WI38 (cell line): Measurements from ENCODE around the gene CUX1.

Experiments used
- H3K4me3 ChIP-seq: 2 replicates; pipeline ENCODE4 v1.5.1; 2011; ENCODE audit warnings: low read depth, mild to moderate bottlenecking, control low read depth, low read length
- CTCF ChIP-seq: IDR thresholded peaks from 2 replicates; pipeline ENCODE4 v1.5.1; 2012; ENCODE audit warnings: low read depth, mild to moderate bottlenecking, control low read depth, low read length

The CUX1 gene

DNA sequence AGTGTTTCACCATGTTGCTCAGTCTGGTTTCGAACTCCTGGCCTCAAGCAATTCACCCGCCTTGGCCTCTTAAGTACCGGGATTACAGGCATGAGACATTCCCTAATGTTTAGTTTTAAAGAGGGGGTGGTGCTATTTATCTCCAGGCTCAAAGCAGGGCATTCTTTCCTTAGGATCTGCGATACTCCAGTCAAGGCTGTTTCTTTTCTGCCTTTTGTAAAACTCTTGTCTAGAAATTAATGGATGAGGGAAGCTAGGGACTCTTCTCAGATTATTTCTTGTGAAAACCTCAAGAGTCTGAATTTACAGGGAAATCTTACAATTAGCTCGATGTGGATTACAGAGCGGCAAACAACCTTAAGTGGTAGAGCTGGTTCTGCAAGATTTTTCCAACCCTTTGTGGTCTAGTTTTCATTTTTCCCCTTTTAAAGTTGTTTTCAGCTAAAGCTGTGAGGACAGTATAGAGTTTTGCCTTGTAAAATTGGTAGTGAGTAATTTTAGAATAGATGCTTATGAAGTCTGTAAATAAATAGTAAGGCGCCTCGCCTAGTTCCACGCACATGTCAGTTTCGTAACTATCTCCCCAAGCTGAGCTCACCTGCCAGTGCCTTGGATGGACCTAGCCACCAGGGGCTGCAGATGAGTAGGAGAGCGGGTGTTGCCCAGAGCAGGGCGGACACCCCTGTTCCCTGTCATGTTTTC is 53.1 kb downstream of the CUX1 start:
- TF ChIP-seq CTCF: no peak
- no peak overlapping the region for H3K4me3 ChIP-seq

DNA sequence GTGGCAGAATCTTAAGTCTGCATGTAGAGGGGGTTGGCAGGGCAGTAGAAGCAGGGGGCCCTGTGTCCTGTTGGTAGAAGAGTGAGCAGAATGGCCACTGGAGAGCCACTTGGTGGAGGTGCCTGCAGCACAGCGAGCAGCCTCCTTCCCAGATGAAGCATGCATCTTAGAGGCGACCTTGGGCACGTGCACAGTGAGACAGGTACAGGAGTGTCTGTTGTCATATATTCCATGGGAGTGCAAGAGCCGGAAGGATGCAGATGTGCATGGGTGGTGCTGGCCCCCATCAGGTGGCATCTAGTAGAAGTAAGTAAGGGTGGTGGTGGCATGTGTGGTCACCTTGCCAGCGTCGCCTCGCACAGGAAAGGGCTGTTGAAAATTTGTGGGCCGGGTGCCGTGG is 53.9 kb downstream of the CUX1 start:
- H3K4me3 ChIP-seq: no peak overlapping the region
- TF ChIP-seq CTCF: no peak

DNA sequence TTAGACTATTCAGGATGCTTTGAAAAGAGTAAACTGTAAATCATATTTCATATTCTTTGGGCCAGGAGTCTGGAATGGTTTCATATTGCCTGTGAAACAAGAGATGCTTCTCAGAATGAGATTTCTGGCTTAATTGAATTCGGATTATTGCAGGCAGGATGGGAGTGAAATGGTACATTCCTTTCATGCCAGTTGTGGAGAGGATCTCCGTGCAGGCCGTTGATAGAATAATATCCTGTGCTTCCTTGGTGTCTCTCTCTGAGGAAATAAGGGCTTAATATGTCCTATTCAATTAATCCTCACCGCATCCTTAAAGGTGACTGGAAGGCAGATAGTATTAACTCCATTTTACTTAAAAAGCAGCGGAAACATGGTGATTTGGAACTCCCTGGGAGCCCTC is 56.6 kb downstream of the CUX1 start:
- no peak for TF ChIP-seq CTCF
- H3K4me3 ChIP-seq: no peak overlapping the region

DNA sequence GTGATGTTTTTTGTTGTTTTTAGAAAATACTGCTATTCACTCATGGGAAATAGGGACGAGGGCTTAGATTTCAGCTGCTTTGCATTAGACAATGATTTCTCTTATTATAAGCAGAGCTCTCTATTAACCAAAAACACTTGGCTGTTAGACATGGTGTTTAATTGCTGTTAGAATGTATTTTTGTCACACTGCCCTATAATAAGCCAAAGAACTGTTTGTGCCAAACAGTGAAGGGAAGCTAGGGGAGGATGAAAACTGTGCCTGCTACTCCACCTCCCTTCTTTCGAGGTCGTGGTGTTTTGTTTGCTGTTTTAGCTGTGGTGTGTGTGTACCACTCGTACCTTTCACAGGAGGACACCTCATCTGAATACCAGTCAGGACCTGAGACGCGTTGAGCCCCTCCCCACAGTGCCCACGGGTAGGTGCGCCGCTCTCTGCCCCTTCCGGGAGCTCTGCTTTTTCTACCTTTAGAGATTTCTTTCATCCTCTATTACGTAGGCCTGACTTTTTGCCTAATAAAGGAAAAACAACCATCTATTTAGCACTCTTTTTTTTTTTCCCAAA is 57.9 kb downstream of the CUX1 start:
- no peak for TF ChIP-seq CTCF
- no peak overlapping the region for H3K4me3 ChIP-seq

DNA sequence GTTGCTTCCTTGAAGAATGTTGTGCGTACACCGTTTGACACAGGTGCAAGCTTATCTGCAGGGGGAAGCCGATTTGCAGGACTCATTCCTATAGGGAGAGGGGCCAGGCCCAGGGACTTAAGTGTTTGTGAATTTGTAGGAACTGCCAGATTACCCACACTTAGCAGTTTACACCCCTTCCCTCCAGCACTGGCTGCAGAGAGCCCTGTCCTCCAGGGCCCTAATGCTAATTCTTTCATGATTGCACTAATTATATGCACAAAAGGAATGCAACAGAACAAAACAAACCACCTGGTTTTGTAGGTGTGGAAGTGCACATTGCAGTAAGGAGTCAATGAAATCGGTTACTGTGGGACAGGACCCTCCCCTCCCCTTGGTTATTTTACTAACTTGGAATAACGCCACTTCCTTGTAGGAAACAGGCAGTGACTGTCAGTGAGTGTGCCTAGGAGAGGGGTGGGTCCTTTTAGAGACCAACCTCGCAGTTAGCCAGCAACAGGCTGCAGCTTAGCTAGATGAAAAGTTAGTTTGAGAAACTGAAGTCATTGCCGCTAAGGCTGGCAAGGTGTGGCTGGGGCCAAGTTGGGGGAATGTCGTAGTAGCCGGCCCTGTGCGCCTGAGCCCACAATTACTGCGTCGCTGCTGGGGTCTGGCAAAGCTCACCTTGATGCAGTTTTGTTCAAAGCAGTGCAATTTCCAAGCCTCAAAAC is 60.6 kb downstream of the CUX1 start:
- H3K4me3 ChIP-seq: no peak overlapping the region
- TF ChIP-seq CTCF: no peak

DNA sequence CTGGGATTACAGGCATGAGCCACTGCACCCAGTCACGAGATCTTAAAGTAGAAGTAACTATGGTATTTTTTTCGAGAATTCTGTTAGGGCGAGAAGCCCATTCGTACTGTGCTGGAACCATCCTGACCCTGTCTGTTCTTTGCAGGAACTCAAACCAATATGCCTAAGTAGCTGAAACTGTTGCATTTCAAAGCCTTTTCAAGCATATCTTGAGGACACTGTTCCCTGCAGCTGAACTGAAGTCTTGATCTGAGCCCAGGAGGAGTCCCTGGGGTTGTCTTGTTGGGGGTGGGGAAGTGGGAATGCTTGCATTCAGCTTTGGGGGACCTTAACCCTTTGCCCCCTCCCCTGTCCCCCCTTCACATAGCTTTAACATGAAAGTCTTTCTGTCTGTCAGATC is 61.5 kb downstream of the CUX1 start:
- no peak overlapping the region for H3K4me3 ChIP-seq
- no peak for TF ChIP-seq CTCF

DNA sequence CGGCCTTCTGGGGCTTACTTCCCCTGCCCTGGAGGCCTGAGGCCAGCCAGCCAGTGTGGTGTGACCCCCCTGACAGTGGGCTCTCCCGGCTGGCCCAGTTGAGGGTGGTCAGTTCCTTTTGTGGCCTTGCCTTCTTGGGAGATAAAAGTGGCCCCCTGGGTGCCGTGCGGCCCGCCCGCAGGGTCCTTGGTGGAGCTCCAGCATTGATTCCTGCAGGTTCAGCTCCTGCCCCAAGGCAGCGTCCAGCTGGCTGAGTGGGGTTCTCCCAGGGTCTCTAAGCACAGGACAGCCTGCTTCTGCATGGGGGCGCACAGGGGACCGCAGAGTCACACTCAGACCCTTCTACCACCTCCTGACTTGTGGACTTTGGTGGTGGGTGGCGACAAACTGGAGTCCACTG is 62.1 kb downstream of the CUX1 start:
- TF ChIP-seq CTCF: no peak
- no peak overlapping the region for H3K4me3 ChIP-seq
